K562 (cell line): ENCODE measurements around the gene YOD1. TPM values are rescaled to one million over a fixed set of nuclear protein-coding genes. Genes with fewer than 3 reads are reported as not detected.

ENCODE experiments used
- CBX5 ChIP-seq: IDR thresholded peaks from 2 replicates; pipeline ENCODE4 v1.6.1; 2014; ENCODE audit warnings: low read depth, borderline replicate concordance
- KDM2B ChIP-seq: fragments of 250-450 bp; sonication (Bioruptor Pico); IDR thresholded peaks from 2 replicates; pipeline ENCODE4 v1.8.0; 2021; ENCODE audit warnings: mild to moderate bottlenecking, moderate library complexity
- PHB2 ChIP-seq: fragments of 450-650 bp; IDR thresholded peaks from 2 replicates; pipeline ENCODE4 v1.6.1; 2017; ENCODE audit warnings: low read depth
- polyA plus RNA-seq, 8 experiments: library from polyadenylated mRNA; depleted of rRNA in 4 of 8; stranded (reverse) in 5 of 8; unstranded in 3 of 8; fragments of >200 nt; fragmentation: Nextera tagmentation in 2 of 8; fragmentation: Illumina TruSeq in 1 of 8; extraction: Ambion mirVana in 2 of 8; extraction: Trizol in 1 of 8; gene quantifications; 2 replicates each; pipeline versions ENCODE4 v1.2.1 to v1.2.3, GENCODE V29; 2011 to 2014; ENCODE audit warnings: inconsistent platforms in 1 of 8, missing spikeins in 1 of 8
- total RNA-seq, 7 experiments: library from RNA; depleted of rRNA in 6 of 7; stranded (reverse); fragments of >200 nt in 6 of 7; fragmentation: Illumina TruSeq in 2 of 7; extraction: Trizol in 2 of 7; gene quantifications; 2 replicates each; pipeline versions ENCODE4 v1.2.1 to v1.2.3, GENCODE V29; 2011 to 2021; ENCODE audit warnings: low replicate concordance in 1 of 7
- TF ChIP-seq, protein P1 (sequence below): sonication (generic); formaldehyde crosslinking; IDR thresholded peaks from 2 replicates; pipeline ENCODE4 v1.8.0; 2022; ENCODE audit warnings: mild to moderate bottlenecking, missing genetic modification reagents, borderline replicate concordance
- TF ChIP-seq, protein P2 (sequence below): fragments of 450-650 bp; IDR thresholded peaks from 2 replicates; pipeline ENCODE4 v1.6.1; 2018; ENCODE audit warnings: mild to moderate bottlenecking, low read depth; ENCODE audit not compliant: partially characterized antibody
- TF ChIP-seq, protein P3 (sequence below), 2 experiments: IDR thresholded peaks; 2 replicates each; pipeline ENCODE4 v1.6.1; 2012; ENCODE audit warnings: improper control_type of control experiment in 2 of 2, low read depth in 2 of 2, low read length in 2 of 2, borderline replicate concordance in 1 of 2
- TF ChIP-seq, protein P4 (sequence below): fragments of 450-650 bp; IDR thresholded peaks from 2 replicates; pipeline ENCODE4 v1.6.1; 2016; ENCODE audit warnings: mild to moderate bottlenecking

YOD1 gene
- total and polyA plus RNA-seq, 9 of the 15 experiments (the other 6 are each of a cell fraction or from before 2014, with no cell fraction given), result 18.2 to 78.1 (median 46.9) TPM

DNA sequence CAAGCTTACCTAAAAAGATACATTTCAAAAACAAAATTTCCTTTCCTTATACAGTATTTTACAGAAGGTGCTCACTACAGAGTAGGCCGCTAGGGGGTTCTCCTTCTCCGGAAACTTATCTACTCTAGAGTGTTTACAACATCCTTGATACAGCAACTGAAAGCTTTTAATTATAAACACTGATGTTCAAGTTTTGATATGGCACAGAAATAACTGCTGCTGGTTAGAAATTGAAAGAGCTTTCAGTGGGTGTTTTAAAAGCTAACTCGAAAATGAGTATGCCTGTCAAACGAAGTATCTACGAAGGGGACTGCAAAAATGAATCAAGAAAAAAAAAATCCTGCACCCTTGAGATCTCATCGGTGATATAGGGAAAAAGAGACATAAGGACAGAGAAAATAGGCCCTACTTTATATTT lies 1.0 kb downstream of the YOD1 start (continued):
- no peak for TF ChIP-seq PHB2
- TF ChIP-seq, protein P1, sequence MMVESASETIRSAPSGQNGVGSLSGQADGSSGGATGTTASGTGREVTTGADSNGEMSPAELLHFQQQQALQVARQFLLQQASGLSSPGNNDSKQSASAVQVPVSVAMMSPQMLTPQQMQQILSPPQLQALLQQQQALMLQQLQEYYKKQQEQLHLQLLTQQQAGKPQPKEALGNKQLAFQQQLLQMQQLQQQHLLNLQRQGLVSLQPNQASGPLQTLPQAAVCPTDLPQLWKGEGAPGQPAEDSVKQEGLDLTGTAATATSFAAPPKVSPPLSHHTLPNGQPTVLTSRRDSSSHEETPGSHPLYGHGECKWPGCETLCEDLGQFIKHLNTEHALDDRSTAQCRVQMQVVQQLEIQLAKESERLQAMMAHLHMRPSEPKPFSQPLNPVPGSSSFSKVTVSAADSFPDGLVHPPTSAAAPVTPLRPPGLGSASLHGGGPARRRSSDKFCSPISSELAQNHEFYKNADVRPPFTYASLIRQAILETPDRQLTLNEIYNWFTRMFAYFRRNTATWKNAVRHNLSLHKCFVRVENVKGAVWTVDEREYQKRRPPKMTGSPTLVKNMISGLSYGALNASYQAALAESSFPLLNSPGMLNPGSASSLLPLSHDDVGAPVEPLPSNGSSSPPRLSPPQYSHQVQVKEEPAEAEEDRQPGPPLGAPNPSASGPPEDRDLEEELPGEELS (CRISPR knock-in tag), result no peak
- TF ChIP-seq, protein P2, sequence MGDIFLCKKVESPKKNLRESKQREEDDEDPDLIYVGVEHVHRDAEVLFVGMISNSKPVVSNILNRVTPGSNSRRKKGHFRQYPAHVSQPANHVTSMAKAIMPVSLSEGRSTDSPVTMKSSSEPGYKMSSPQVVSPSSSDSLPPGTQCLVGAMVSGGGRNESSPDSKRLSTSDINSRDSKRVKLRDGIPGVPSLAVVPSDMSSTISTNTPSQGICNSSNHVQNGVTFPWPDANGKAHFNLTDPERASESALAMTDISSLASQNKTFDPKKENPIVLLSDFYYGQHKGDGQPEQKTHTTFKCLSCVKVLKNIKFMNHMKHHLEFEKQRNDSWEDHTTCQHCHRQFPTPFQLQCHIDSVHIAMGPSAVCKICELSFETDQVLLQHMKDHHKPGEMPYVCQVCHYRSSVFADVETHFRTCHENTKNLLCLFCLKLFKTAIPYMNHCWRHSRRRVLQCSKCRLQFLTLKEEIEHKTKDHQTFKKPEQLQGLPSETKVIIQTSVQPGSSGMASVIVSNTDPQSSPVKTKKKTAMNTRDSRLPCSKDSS, result no peak
- no peak for TF ChIP-seq CBX5
- TF ChIP-seq, protein P3, sequence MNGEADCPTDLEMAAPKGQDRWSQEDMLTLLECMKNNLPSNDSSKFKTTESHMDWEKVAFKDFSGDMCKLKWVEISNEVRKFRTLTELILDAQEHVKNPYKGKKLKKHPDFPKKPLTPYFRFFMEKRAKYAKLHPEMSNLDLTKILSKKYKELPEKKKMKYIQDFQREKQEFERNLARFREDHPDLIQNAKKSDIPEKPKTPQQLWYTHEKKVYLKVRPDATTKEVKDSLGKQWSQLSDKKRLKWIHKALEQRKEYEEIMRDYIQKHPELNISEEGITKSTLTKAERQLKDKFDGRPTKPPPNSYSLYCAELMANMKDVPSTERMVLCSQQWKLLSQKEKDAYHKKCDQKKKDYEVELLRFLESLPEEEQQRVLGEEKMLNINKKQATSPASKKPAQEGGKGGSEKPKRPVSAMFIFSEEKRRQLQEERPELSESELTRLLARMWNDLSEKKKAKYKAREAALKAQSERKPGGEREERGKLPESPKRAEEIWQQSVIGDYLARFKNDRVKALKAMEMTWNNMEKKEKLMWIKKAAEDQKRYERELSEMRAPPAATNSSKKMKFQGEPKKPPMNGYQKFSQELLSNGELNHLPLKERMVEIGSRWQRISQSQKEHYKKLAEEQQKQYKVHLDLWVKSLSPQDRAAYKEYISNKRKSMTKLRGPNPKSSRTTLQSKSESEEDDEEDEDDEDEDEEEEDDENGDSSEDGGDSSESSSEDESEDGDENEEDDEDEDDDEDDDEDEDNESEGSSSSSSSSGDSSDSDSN (IDR thresholded peaks at IDR 0.05; ENCODE audit: borderline replicate concordance in 1 of 2, low read depth in 2 of 2, low read length in 2 of 2), result 0 out of 4 replicates have a peak, but pooled peaks of 1 of the 2 experiments have one; percentile 9
- TF ChIP-seq, protein P4, sequence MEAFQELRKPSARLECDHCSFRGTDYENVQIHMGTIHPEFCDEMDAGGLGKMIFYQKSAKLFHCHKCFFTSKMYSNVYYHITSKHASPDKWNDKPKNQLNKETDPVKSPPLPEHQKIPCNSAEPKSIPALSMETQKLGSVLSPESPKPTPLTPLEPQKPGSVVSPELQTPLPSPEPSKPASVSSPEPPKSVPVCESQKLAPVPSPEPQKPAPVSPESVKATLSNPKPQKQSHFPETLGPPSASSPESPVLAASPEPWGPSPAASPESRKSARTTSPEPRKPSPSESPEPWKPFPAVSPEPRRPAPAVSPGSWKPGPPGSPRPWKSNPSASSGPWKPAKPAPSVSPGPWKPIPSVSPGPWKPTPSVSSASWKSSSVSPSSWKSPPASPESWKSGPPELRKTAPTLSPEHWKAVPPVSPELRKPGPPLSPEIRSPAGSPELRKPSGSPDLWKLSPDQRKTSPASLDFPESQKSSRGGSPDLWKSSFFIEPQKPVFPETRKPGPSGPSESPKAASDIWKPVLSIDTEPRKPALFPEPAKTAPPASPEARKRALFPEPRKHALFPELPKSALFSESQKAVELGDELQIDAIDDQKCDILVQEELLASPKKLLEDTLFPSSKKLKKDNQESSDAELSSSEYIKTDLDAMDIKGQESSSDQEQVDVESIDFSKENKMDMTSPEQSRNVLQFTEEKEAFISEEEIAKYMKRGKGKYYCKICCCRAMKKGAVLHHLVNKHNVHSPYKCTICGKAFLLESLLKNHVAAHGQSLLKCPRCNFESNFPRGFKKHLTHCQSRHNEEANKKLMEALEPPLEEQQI, result 0 out of 2 replicates have a peak, but pooled peaks have one; percentile 28
- no peak for TF ChIP-seq KDM2B (CRISPR knock-in tag)
